ENCODE results near the gene DIS3L2.

The DIS3L2 gene

GRCh38 chr2:232315049-232315922 lies 353.8 kb downstream of the DIS3L2 start:
- peak overlapping the region; percentile 30 for H3K27ac ChIP-seq (ENCODE audit: low read depth, low read length, poor library complexity, severe bottlenecking)

GRCh38 chr2:232315923-232316299 lies 354.4 kb downstream of the DIS3L2 start:
- H3K36me3 ChIP-seq (ENCODE audit: insufficient read depth, low read length), result no peaks in the 10 kb centered on the region
- H3K9me2 ChIP-seq (ENCODE audit: low read depth, low read length), result no peaks in the 10 kb centered on the region
- peaks cover 5% of the 10 kb centered on the region; the same call in 1 of the 2 replicates for H3K9me3 ChIP-seq (ENCODE audit: low read length)
- no peaks in the 10 kb centered on the region for H3K79me2 ChIP-seq (ENCODE audit: insufficient read depth, low read length)
- H4K20me1 ChIP-seq (ENCODE audit: insufficient read depth, low read length), result no peaks in the 10 kb centered on the region
- no peak overlapping the region for H3K4me2 ChIP-seq (ENCODE audit: low read length)
- peak overlapping the region; percentile 30 for H3K27ac ChIP-seq (ENCODE audit: low read depth, low read length, poor library complexity, severe bottlenecking)
- H3K9ac ChIP-seq (ENCODE audit: low read length), result no peak overlapping the region
- no peaks in the 10 kb centered on the region for H3F3A ChIP-seq (ENCODE audit: insufficient read depth, low read length)
- H2AFZ ChIP-seq (ENCODE audit: low read length), result no peak overlapping the region
- TF ChIP-seq EZH2 (IDR thresholded peaks at IDR 0.05; ENCODE audit: borderline replicate concordance, low read length), result no peak
- no peak for TF ChIP-seq CTCF (IDR thresholded peaks at IDR 0.05; ENCODE audit: low read length)
- H3K4me1 ChIP-seq (ENCODE audit: insufficient read depth, low read length, severe bottlenecking), result peaks cover 23% of the 10 kb centered on the region
- H3K4me3 ChIP-seq (ENCODE audit: low read depth, low read length, poor library complexity, severe bottlenecking), result no peak overlapping the region
- no peaks in the 10 kb centered on the region for H3K27me3 ChIP-seq (ENCODE audit: insufficient read depth, low read length)

More at GRCh38 chr2:232315049-232315922, 353.8 kb downstream of the DIS3L2 start:
- Histone ChIP-seq H3K9me3 (ENCODE audit: low read length) (peaks cover 5% of the 10 kb centered on the region; the same call in 1 of the 2 replicates), H3K27me3 (ENCODE audit: insufficient read depth, low read length) (no peaks in the 10 kb centered on the region), H2AFZ (ENCODE audit: low read length) (no peak overlapping the region), H4K20me1 (ENCODE audit: insufficient read depth, low read length) (no peaks in the 10 kb centered on the region), H3K36me3 (ENCODE audit: insufficient read depth, low read length) (no peaks in the 10 kb centered on the region), H3K79me2 (ENCODE audit: insufficient read depth, low read length) (no peaks in the 10 kb centered on the region), H3K4me1 (ENCODE audit: insufficient read depth, low read length, severe bottlenecking) (peaks cover 23% of the 10 kb centered on the region), H3K9ac (ENCODE audit: low read length) (no peak overlapping the region), H3F3A (ENCODE audit: insufficient read depth, low read length) (no peaks in the 10 kb centered on the region), H3K9me2 (ENCODE audit: low read depth, low read length) (no peaks in the 10 kb centered on the region), H3K4me2 (ENCODE audit: low read length) (peak overlapping the region; percentile 22; the same call in 1 of the 2 replicates), H3K4me3 (ENCODE audit: low read depth, low read length, poor library complexity, severe bottlenecking) (no peak overlapping the region)
- no peak for TF ChIP-seq EZH2 (IDR thresholded peaks at IDR 0.05; ENCODE audit: borderline replicate concordance, low read length)
- TF ChIP-seq CTCF (IDR thresholded peaks at IDR 0.05; ENCODE audit: low read length), result peak; percentile 21; the same call in 1 of the 2 replicates

- H3K4me2 ChIP-seq (ENCODE audit: low read length), result no peak overlapping the region
- peaks cover 5% of the 10 kb centered on the region; the same call in 1 of the 2 replicates for H3K9me3 ChIP-seq (ENCODE audit: low read length)
- no peak for TF ChIP-seq CTCF (IDR thresholded peaks at IDR 0.05; ENCODE audit: low read length)
- no peak for TF ChIP-seq EZH2 (IDR thresholded peaks at IDR 0.05; ENCODE audit: borderline replicate concordance, low read length)
- no peaks in the 10 kb centered on the region for H3K9me2 ChIP-seq (ENCODE audit: low read depth, low read length)
- peaks cover 28% of the 10 kb centered on the region for H3K4me1 ChIP-seq (ENCODE audit: insufficient read depth, low read length, severe bottlenecking)
- no peak overlapping the region for H2AFZ ChIP-seq (ENCODE audit: low read length)
- H3K27ac ChIP-seq (ENCODE audit: low read depth, low read length, poor library complexity, severe bottlenecking), result no peak overlapping the region
- no peak overlapping the region for H3K4me3 ChIP-seq (ENCODE audit: low read depth, low read length, poor library complexity, severe bottlenecking)
- H3K9ac ChIP-seq (ENCODE audit: low read length), result no peak overlapping the region
- no peaks in the 10 kb centered on the region for H3K36me3 ChIP-seq (ENCODE audit: insufficient read depth, low read length)
- H3K27me3 ChIP-seq (ENCODE audit: insufficient read depth, low read length), result no peaks in the 10 kb centered on the region
- H3K79me2 ChIP-seq (ENCODE audit: insufficient read depth, low read length), result no peaks in the 10 kb centered on the region
- no peaks in the 10 kb centered on the region for H3F3A ChIP-seq (ENCODE audit: insufficient read depth, low read length)
- no peaks in the 10 kb centered on the region for H4K20me1 ChIP-seq (ENCODE audit: insufficient read depth, low read length)
These were observed 355.2 kb downstream of the DIS3L2 start for GRCh38 chr2:232316461-232317330.

Measured in OCI-LY1 (cell line).